Measurements from ENCODE around the gene HSPA1A. TPM values are rescaled to one million over a fixed set of nuclear protein-coding genes. Genes with fewer than 3 reads are reported as not detected.

HSPA1A gene
- total and polyA plus RNA-seq, 9 of the 15 experiments (the other 6 are each of a cell fraction or from before 2014, with no cell fraction given): 2.2 to 273 (median 107) TPM

GRCh38 chr6:31806470-31807272, 8.7 kb upstream of the HSPA1A start, which contains the start of gene LSM2 (continued):
- TF ChIP-seq TBL1XR1 (IDR thresholded peaks at IDR 0.05; ENCODE audit: low read length in 2 of 2) (peak in 1 of 2 experiments; percentile 75; a peak in 1 of 4 replicates), ZNF780A (CRISPR knock-in tag; IDR thresholded peaks at IDR 0.05) (no peak), NONO (IDR thresholded peaks at IDR 0.05; ENCODE audit: low read depth in 2 of 2, low read length in 1 of 2) (peak in 1 of 2 experiments; percentile 44; a peak in 1 of 4 replicates), ZNF3 (CRISPR knock-in tag; IDR thresholded peaks at IDR 0.05) (no peak), SMARCE1 (IDR thresholded peaks at IDR 0.05) (0 out of 2 replicates have a peak, but pooled peaks have one; percentile 15), SMC3 (conservative IDR thresholded peaks at IDR 0.05; ENCODE audit: insufficient read depth, low read depth, low read length) (no peak), E2F4 (CRISPR knock-in tag; IDR thresholded peaks at IDR 0.05; ENCODE audit: low read depth) (peak; percentile 81; the same call in 1 of the 2 replicates), ZNF12 (CRISPR knock-in tag; IDR thresholded peaks at IDR 0.05) (peak; percentile 91), ARID2 (IDR thresholded peaks at IDR 0.05) (peak; percentile 58; the same call in 1 of the 2 replicates), RBM39 (optimal IDR thresholded peaks at IDR 0.05; ENCODE audit: low read depth, low read length) (no peak), ARID3A (IDR thresholded peaks at IDR 0.05; ENCODE audit: borderline replicate concordance, low read depth, low read length) (no peak), PURB (CRISPR knock-in tag; IDR thresholded peaks at IDR 0.05; ENCODE audit: low read depth) (no peak), L3MBTL2 (IDR thresholded peaks at IDR 0.05) (peak; percentile 87), NKRF (IDR thresholded peaks at IDR 0.05; ENCODE audit: borderline replicate concordance) (peak; percentile 95), ZNF561 (CRISPR knock-in tag; conservative IDR thresholded peaks at IDR 0.05) (0 out of 2 replicates have a peak, but pooled peaks have one; percentile 18), ETV6 (IDR thresholded peaks at IDR 0.05; ENCODE audit: borderline replicate concordance in 1 of 2, low read depth in 2 of 2, low read length in 1 of 2) (peak in 1 of 2 experiments; percentile 5; a peak in 1 of 4 replicates), ETV6 (CRISPR knock-in tag; IDR thresholded peaks at IDR 0.05; ENCODE audit: borderline replicate concordance) (peak; percentile 74; the same call in 1 of the 2 replicates), RFX7 (CRISPR knock-in tag; IDR thresholded peaks at IDR 0.05) (peak; percentile 69; the same call in 1 of the 2 replicates), SMAD4 (CRISPR knock-in tag; conservative IDR thresholded peaks at IDR 0.05) (peak; percentile 95), POLR3G (IDR thresholded peaks at IDR 0.05; ENCODE audit: extremely low read depth, insufficient read length, insufficient replicate concordance) (no peak), RBFOX2 (IDR thresholded peaks at IDR 0.05; ENCODE audit: low read depth, low read length) (peak; percentile 98), BRD9 (IDR thresholded peaks at IDR 0.05; ENCODE audit: low read depth, partially characterized antibody) (peak; percentile 87)
